MM.1S (cell line): Measurements from ENCODE around the gene ENOX1.

Experiments
- CTCF ChIP-seq: fragments of 300-600 bp; sonication (generic); IDR thresholded peaks from 2 replicates; pipeline ENCODE4 v1.5.1; 2016; ENCODE audit warnings: antibody characterized with exemption, low read length, mixed read lengths
- EZH2 ChIP-seq: fragments of 300-600 bp; sonication (generic); optimal IDR thresholded peaks from 2 replicates; pipeline ENCODE3; 2017; ENCODE audit warnings: low read depth, mild to moderate bottlenecking, antibody characterized with exemption, low read length, mixed read lengths
- EZH2phosphoT487 ChIP-seq: fragments of 300-600 bp; sonication (generic); IDR thresholded peaks from 2 replicates; pipeline ENCODE4 v1.6.1; 2018; ENCODE audit warnings: antibody characterized with exemption, low read length

DNA sequence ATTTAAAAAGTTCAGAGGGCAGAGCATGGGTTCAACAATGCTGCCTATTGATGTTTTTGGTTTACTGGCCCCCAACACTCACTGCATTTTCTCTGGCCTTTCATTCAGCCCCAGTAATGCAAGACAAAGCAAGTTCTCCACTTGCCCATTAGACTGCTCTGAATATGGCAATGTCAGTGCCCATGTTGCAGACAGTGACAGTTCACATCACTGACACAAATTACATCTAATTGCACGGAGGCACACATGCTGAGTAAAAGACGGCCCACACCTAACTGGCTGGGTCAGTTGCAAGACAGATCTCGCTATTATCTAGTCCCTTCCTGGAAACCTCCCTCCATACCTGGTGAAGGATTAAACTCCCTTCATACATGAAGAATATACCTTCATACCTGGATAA is 54.0 kb downstream of the ENOX1 start:
- TF ChIP-seq CTCF (no peak), EZH2 (no peak), EZH2phosphoT487 (no peak)
